ENCODE measurements around the gene NR2C2AP.

NR2C2AP gene

GRCh38 chr19:19204181-19204580 lies 967 bp upstream of the NR2C2AP start:
- DNase-seq (ENCODE audit: low spot score): no peak
- TF ChIP-seq, protein P1, sequence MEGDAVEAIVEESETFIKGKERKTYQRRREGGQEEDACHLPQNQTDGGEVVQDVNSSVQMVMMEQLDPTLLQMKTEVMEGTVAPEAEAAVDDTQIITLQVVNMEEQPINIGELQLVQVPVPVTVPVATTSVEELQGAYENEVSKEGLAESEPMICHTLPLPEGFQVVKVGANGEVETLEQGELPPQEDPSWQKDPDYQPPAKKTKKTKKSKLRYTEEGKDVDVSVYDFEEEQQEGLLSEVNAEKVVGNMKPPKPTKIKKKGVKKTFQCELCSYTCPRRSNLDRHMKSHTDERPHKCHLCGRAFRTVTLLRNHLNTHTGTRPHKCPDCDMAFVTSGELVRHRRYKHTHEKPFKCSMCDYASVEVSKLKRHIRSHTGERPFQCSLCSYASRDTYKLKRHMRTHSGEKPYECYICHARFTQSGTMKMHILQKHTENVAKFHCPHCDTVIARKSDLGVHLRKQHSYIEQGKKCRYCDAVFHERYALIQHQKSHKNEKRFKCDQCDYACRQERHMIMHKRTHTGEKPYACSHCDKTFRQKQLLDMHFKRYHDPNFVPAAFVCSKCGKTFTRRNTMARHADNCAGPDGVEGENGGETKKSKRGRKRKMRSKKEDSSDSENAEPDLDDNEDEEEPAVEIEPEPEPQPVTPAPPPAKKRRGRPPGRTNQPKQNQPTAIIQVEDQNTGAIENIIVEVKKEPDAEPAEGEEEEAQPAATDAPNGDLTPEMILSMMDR (IDR thresholded peaks at IDR 0.05; ENCODE audit: borderline replicate concordance, control extremely low read depth, extremely low read depth, insufficient read depth, missing control alignments): no peak
- in situ Hi-C loops (cut with MboI; ENCODE audit: low sequenced_read_pairs, unreplicated experiment): no loop called here

DNA sequence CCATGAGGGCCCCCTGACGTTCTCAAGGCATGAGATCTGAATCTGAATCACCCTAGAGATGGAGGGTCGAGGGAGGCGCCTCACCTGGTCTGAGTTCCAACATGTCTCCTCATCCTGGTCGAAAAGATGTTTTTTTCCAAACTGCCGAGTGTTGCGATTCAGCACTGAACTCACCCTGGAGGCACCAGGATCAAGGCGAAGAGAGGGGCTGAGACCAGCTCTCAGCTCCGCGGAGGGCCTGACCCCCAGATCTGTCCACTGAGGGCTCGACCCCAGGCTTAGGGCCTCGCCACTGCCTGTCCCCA lies 555 bp downstream of the NR2C2AP start:
- no peak for DNase-seq (ENCODE audit: low spot score)
- in situ Hi-C loops (cut with MboI; ENCODE audit: low sequenced_read_pairs, unreplicated experiment): no loop called here
- TF ChIP-seq, protein P1 (IDR thresholded peaks at IDR 0.05; ENCODE audit: borderline replicate concordance, control extremely low read depth, extremely low read depth, insufficient read depth, missing control alignments): no peak

- DNase-seq (ENCODE audit: low spot score): no peak
- in situ Hi-C loops (cut with MboI; ENCODE audit: low sequenced_read_pairs, unreplicated experiment): no loop called here
- TF ChIP-seq, protein P1 (IDR thresholded peaks at IDR 0.05; ENCODE audit: borderline replicate concordance, control extremely low read depth, extremely low read depth, insufficient read depth, missing control alignments): no peak
These were observed 1.2 kb downstream of the NR2C2AP start for GRCh38 chr19:19201697-19202630.

GRCh38 chr19:19193926-19194325 lies 9.3 kb downstream of the NR2C2AP start:
- TF ChIP-seq, protein P1 (IDR thresholded peaks at IDR 0.05; ENCODE audit: borderline replicate concordance, control extremely low read depth, extremely low read depth, insufficient read depth, missing control alignments): no peak
- no peak for DNase-seq (ENCODE audit: low spot score)
- in situ Hi-C loops (cut with MboI; ENCODE audit: low sequenced_read_pairs, unreplicated experiment): loop anchor here (25.0 kb wide), 1 partner anchor 293 kb away; no protein-coding TSS in a partner anchor

GRCh38 chr19:19192910-19193423 lies 10.2 kb downstream of the NR2C2AP start:
- in situ Hi-C loops (cut with MboI; ENCODE audit: low sequenced_read_pairs, unreplicated experiment): loop anchor here (25.0 kb wide), 1 partner anchor 294 kb away; no protein-coding TSS in a partner anchor
- TF ChIP-seq, protein P1 (IDR thresholded peaks at IDR 0.05; ENCODE audit: borderline replicate concordance, control extremely low read depth, extremely low read depth, insufficient read depth, missing control alignments): no peak
- DNase-seq (ENCODE audit: low spot score): peak; percentile 64

DNA sequence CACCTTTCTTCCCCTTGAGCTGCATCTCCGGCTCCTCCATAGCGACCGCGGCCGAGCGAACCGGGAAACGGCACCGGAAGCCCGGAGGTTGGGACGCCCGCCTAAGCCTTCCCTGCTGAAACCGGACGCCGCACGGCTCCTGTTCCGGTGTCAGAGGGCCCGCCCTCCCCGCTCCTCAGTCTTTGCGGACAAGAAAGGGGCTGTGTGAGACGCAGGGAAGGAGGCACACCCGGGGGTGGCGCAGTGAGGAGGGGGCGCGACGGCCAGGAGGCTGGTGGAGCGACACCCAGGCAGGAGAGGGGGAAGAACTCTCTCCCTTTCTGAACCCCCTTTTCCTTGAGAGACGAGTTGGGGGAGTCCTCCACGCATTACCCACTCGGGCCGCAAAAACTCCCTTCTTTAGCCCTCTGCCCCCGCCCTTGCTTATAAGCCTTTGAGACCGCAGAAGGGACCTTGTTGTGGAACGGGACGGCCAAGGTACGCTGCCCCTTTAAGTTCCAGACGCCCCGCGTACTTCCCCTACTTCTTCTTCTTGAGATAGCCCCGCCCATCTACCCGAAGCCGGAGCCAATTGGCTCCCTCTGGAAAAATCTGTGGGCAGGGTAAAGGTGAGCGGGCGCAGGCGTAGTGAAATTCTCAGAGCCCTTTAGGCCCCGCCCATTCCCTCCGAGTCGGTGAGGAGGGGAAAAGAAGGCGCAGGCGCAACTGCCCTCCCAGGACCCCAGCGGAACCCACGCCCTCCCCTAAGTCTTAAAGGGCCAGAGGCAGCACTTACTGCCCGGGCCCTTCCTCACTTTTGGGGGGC lies 10.9 kb downstream of the NR2C2AP start, which contains the start of the genes BORCS8 and RFXANK:
TSS of gene BORCS8 (minus strand) at position 75 of the 805 bp plus-strand sequence. CDS start at position 40, 35 bp downstream.
TSS of gene RFXANK (plus strand) at position 181 of the 805 bp plus-strand sequence. CDS start 1,689 bp downstream, outside the sequence.
- peak; percentile 98 for DNase-seq (ENCODE audit: low spot score)
- TF ChIP-seq, protein P1 (IDR thresholded peaks at IDR 0.05; ENCODE audit: borderline replicate concordance, control extremely low read depth, extremely low read depth, insufficient read depth, missing control alignments): no peak
- in situ Hi-C loops (cut with MboI; ENCODE audit: low sequenced_read_pairs, unreplicated experiment): loop anchor here (25.0 kb wide), 1 partner anchor 295 kb away; no protein-coding TSS in a partner anchor

All from GM13976 (cell line).